OCI-LY7 (cell line): ENCODE results near the gene PPP3CB. TPM values are rescaled to one million over a fixed set of nuclear protein-coding genes. Genes with fewer than 3 reads are reported as not detected.

Experiments used
- BruUV-seq: library from RNA; stranded (reverse); fragments of 400-500 nt; replicated peaks from 2 replicates; lab custom pipeline; 2021; lab: Mats Ljungman, UMichigan
- CTCF ChIA-PET: fragments of 300-600 bp; sonication (Branson Sonifier 250); formaldehyde crosslinking; loops from one replicate; lab custom pipeline; 2022; ENCODE audit warnings: antibody characterized with exemption; ENCODE audit not compliant: unreplicated experiment; lab: Charles Lee
- POLR2A ChIA-PET: fragments of 300-600 bp; sonication (Branson Sonifier 250); formaldehyde crosslinking; loops from one replicate; lab custom pipeline; 2022; ENCODE audit warnings: antibody characterized with exemption; lab: Charles Lee
- DNase-seq: peaks from one replicate; pipeline ENCODE4 v3.0.0-alpha.2; 2015; ENCODE audit warnings: low spot score
- H2AFZ ChIP-seq: fragments of 200-600 bp; sonication (generic), shearing (Covaris generic); 2 replicates; pipeline ENCODE4 v1.6.1; 2014; ENCODE audit warnings: mild to moderate bottlenecking, antibody characterized with exemption, low read length, moderate library complexity
- H3K27ac ChIP-seq: fragments of 200-600 bp; sonication (generic); 2 replicates; pipeline ENCODE4 v1.5.1; 2014; ENCODE audit warnings: mixed run types, low read depth, mild to moderate bottlenecking, moderate library complexity, low read length, inconsistent platforms; ENCODE audit not compliant: poor library complexity, severe bottlenecking
- H3K36me3 ChIP-seq: fragments of 200-600 bp; sonication (generic); 2 replicates; pipeline ENCODE4 v1.6.1; 2014; ENCODE audit warnings: mild to moderate bottlenecking, antibody characterized with exemption, low read length, moderate library complexity, mixed read lengths; ENCODE audit not compliant: insufficient read depth
- H3K4me1 ChIP-seq: fragments of 200-600 bp; sonication (generic); 2 replicates; pipeline ENCODE4 v1.5.1; 2014; ENCODE audit warnings: mild to moderate bottlenecking, low read length; ENCODE audit not compliant: insufficient read depth, poor library complexity, severe bottlenecking
- H3K4me2 ChIP-seq: fragments of 200-600 bp; sonication (generic); 2 replicates; pipeline ENCODE4 v1.6.1; 2014; ENCODE audit warnings: mild to moderate bottlenecking, low read length
- H3K4me3 ChIP-seq: fragments of 200-600 bp; sonication (generic); 2 replicates; pipeline ENCODE4 v1.5.1; 2014; ENCODE audit warnings: mild to moderate bottlenecking, low read depth, low read length; ENCODE audit not compliant: poor library complexity, severe bottlenecking
- H3K79me2 ChIP-seq: fragments of 200-600 bp; sonication (generic); 2 replicates; pipeline ENCODE4 v1.6.1; 2016; ENCODE audit warnings: low read depth, mild to moderate bottlenecking, low read length, moderate library complexity, mixed read lengths; ENCODE audit not compliant: insufficient read depth
- H3K9me2 ChIP-seq: fragments of 200-600 bp; sonication (generic); 2 replicates; pipeline ENCODE4 v1.6.1; 2016; ENCODE audit warnings: mild to moderate bottlenecking, low read length, mixed read lengths; ENCODE audit not compliant: insufficient read depth
- H3K9me3 ChIP-seq: fragments of 200-600 bp; sonication (generic); 2 replicates; pipeline ENCODE4 v1.6.1; 2014; ENCODE audit warnings: mild to moderate bottlenecking, mixed run types, low read length, mixed read lengths
- H4K20me1 ChIP-seq: fragments of 200-600 bp; sonication (generic); 2 replicates; pipeline ENCODE4 v1.6.1; 2014; ENCODE audit warnings: mild to moderate bottlenecking, antibody characterized with exemption, low read length, moderate library complexity, mixed read lengths; ENCODE audit not compliant: insufficient read depth
- CTCF ChIP-seq: fragments of 200-600 bp; sonication (generic); conservative IDR thresholded peaks from 2 replicates; pipeline ENCODE4 v1.5.1; 2014; ENCODE audit warnings: mild to moderate bottlenecking, antibody characterized with exemption, low read length, moderate library complexity, mixed read lengths
- EZH2phosphoT487 ChIP-seq: fragments of 200-600 bp; sonication (generic); IDR thresholded peaks from 2 replicates; pipeline ENCODE4 v1.6.1; 2018; ENCODE audit warnings: low read depth, borderline replicate concordance, mild to moderate bottlenecking, mixed run types, antibody characterized with exemption, low read length, moderate library complexity, mixed read lengths
- intact Hi-C: fragments of 100-400 bp; cut with micrococcal nuclease; formaldehyde crosslinking; loops from one replicate; pipeline ENCODE4 v1.10.0; 2022; ENCODE audit not compliant: unreplicated experiment
- total RNA-seq, 2 experiments: library from RNA; depleted of rRNA in 1 of 2; stranded (reverse); fragments of >200 nt in 1 of 2; shearing (Covaris generic) in 1 of 2; gene quantifications; 2 replicates each; pipeline ENCODE4 v1.2.3, GENCODE V29; 2014 to 2022

PPP3CB gene
- total RNA-seq, 2 experiments from 2014 or later = 18.6 to 43.1 TPM

DNA sequence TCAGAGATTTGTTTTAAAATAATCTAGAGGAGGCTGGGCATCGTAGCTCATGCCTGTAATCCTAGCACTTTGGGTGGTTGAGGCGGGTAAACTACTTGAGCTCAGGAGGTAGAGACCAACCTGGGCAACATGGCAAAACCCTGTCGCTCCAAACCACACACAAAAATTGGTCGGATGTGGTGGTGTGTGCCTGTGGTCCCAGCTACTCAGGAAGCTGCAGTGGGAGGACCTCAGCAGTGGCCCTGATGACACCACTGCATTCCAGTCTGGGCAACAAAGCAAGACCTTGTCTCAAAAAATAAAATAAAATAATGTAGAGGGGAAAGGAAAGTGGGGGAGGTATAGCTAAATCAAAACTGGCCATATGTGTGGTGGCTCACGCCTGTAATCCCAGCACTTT is 13.9 kb upstream of the PPP3CB start:
- ChIA-PET POLR2A (interaction anchor here (0.7 to 1.1 kb wide), 3 partner anchors 17 to 43 kb away, joined by 3 read pairs; no protein-coding TSS in a partner anchor), CTCF (no interaction called here)
- Histone ChIP-seq H3K9me2 (no peaks in the 10 kb centered on the region), H3K36me3 (no peaks in the 10 kb centered on the region), H3K4me3 (no peak overlapping the region), H3K27ac (no peak overlapping the region), H4K20me1 (no peaks in the 10 kb centered on the region), H3K4me2 (no peak overlapping the region), H3K9me3 (no peaks in the 10 kb centered on the region), H3K79me2 (no peaks in the 10 kb centered on the region), H3K4me1 (no peaks in the 10 kb centered on the region), H2AFZ (no peak overlapping the region)
- no peak for DNase-seq
- TF ChIP-seq CTCF (no peak), EZH2phosphoT487 (no peak)
- no TSS peak for BruUV-seq
- intact Hi-C loops = no loop called here

- Histone ChIP-seq H2AFZ (no peak overlapping the region), H3K79me2 (no peaks in the 10 kb centered on the region), H4K20me1 (no peaks in the 10 kb centered on the region), H3K9me2 (no peaks in the 10 kb centered on the region), H3K4me1 (peaks cover 7% of the 10 kb centered on the region), H3K27ac (no peak overlapping the region), H3K4me3 (no peak overlapping the region), H3K4me2 (no peak overlapping the region), H3K9me3 (no peaks in the 10 kb centered on the region), H3K36me3 (no peaks in the 10 kb centered on the region)
- no TSS peak for BruUV-seq
- DNase-seq = no peak
- ChIA-PET POLR2A (no interaction called here), CTCF (no interaction called here)
- intact Hi-C loops = no loop called here
- TF ChIP-seq CTCF = no peak
- TF ChIP-seq EZH2phosphoT487 = no peak
Measured at GRCh38 chr10:73506491-73506890, 10.7 kb upstream of the PPP3CB start.

- Histone ChIP-seq H3K79me2 (no peaks in the 10 kb centered on the region), H3K9me3 (no peaks in the 10 kb centered on the region), H2AFZ (no peak overlapping the region), H3K9me2 (no peaks in the 10 kb centered on the region), H3K36me3 (no peaks in the 10 kb centered on the region), H3K4me1 (peaks cover 11% of the 10 kb centered on the region), H3K4me3 (no peak overlapping the region), H4K20me1 (no peaks in the 10 kb centered on the region), H3K27ac (no peak overlapping the region), H3K4me2 (no peak overlapping the region)
- BruUV-seq = no TSS peak
- ChIA-PET POLR2A (no interaction called here), CTCF (no interaction called here)
- no peak for DNase-seq
- no peak for TF ChIP-seq CTCF
- intact Hi-C loops = no loop called here
Measured at GRCh38 chr10:73506074-73506473, 10.2 kb upstream of the PPP3CB start.
